Body of pancreas (tissue), 4 donors: ENCODE results near the gene MYO1B. TPM values are rescaled to one million over a fixed set of nuclear protein-coding genes. Genes with fewer than 3 reads are reported as not detected.
A peak's percentile ranks its signal among the peaks of the same experiment; 100 is the strongest.

Experiments
- ATAC-seq: fragments of 150-250 bp; one replicate; pipeline ENCODE4 v1.9.1; 2016
- DNase-seq, 4 donors: peaks; one replicate each; pipeline ENCODE4 v3.0.0-alpha.2; 2019
- H3K27ac ChIP-seq, 4 donors: fragments of 200-600 bp; sonication (generic); 1 replicate in 3 of 4; 2 replicates in 1 of 4; pipeline versions ENCODE4 v1.5.1 to v1.6.1; 2016 to 2019; ENCODE audit warnings: mild to moderate bottlenecking in 1 of 4, mixed read lengths in 1 of 4, moderate library complexity in 1 of 4
- H3K27me3 ChIP-seq, 2 donors: fragments of 200-600 bp; sonication (generic); one replicate each; pipeline ENCODE4 v1.6.0; 2016; ENCODE audit warnings: mild to moderate bottlenecking in 1 of 2
- H3K36me3 ChIP-seq, 2 donors: fragments of 200-600 bp; sonication (generic); replicated peaks in 1 of 2; 2 replicates each; pipeline ENCODE4 v1.5.1; 2016; ENCODE audit warnings: low read depth in 2 of 2; ENCODE audit not compliant: insufficient read depth in 1 of 2
- H3K4me1 ChIP-seq: fragments of 200-600 bp; sonication (generic); one replicate; pipeline ENCODE4 v1.6.0; 2016
- H3K4me3 ChIP-seq, 2 donors: fragments of 200-600 bp; sonication (generic); 1 replicate in 1 of 2; 2 replicates in 1 of 2; pipeline ENCODE4 v1.5.1; 2016 to 2019
- H3K9me3 ChIP-seq, 3 donors: fragments of 200-600 bp; sonication (generic); 1 replicate in 2 of 3; 2 replicates in 1 of 3; pipeline ENCODE4 v1.5.1; 2016
- CTCF ChIP-seq, 7 experiments: fragments of 450-650 bp in 4 of 7; fragments of 200-600 bp in 3 of 7; sonication (generic) in 3 of 7; IDR thresholded peaks; one replicate each; pipeline ENCODE4 v1.5.1; 2016 to 2019; ENCODE audit warnings: antibody characterized with exemption in 7 of 7
- POLR2A ChIP-seq, 3 donors: fragments of 450-650 bp; IDR thresholded peaks; one replicate each; pipeline ENCODE4 v1.6.1; 2016; ENCODE audit warnings: antibody characterized with exemption in 3 of 3, mild to moderate bottlenecking in 2 of 3
- WGBS, 2 donors: methylation state at CpG; one replicate each; pipeline ENCODE4 v1.1.5; 2017; 5-methylcytosine and 5-hydroxymethylcytosine counted together
- intact Hi-C: fragments of 100-400 bp; cut with DNase I; formaldehyde crosslinking; loops from one replicate; pipeline ENCODE4 v1.15.1; 2023
- total RNA-seq, 2 donors: library from RNA; depleted of rRNA; stranded (reverse); fragments of >200 nt; gene quantifications; one replicate each; pipeline ENCODE4 v1.1.0, GENCODE V29; 2016

MYO1B gene
- total RNA-seq, 2 donors from 2014 or later = 68.0 to 77.8 TPM

GRCh38 chr2:191200910-191201309 is 44.3 kb upstream of the MYO1B start:
- DNase-seq (no peak), ATAC-seq (no peak)
- Histone ChIP-seq H3K36me3 (no peaks in the 10 kb centered on the region), H3K4me1 (peaks cover 11% of the 10 kb centered on the region), H3K4me3 (no peak overlapping the region), H3K27ac (no peak overlapping the region), H3K27me3 (no peaks in the 10 kb centered on the region), H3K9me3 (no peaks in the 10 kb centered on the region)
- no peak for TF ChIP-seq CTCF (IDR thresholded peaks at IDR 0.05)
- no peak for TF ChIP-seq POLR2A (IDR thresholded peaks at IDR 0.05)
- intact Hi-C loops = no loop called here
- WGBS, 2 donors = 76 to 96% methylated on average over 1 of the region's 1 CpG

DNA sequence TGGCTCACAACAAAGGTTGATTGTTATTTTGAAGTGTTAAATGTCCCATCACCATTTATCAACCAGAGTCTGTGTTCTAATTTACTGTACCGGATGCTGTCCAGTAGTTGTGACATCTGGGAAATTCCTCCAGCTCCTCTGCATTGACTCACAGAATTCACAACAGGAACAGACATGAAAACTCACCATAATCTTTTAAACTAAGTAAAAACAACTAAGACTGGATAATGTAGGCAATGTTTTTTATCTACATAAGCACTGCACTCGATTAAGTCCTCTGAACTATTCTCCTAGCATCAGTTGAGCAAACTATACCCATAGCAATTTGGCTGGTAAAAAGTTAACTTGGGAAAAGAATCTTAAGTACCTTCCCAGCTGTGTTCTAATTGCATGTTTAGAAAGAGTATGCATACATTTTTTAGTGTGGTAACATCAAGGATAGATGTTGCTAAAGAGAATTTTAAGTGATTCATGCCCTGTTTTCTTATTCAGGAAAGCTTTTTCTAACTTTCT is 42.9 kb upstream of the MYO1B start:
- TF ChIP-seq POLR2A (IDR thresholded peaks at IDR 0.05) (no peak), CTCF (IDR thresholded peaks at IDR 0.05) (no peak)
- H3K27me3 ChIP-seq = no peaks in the 10 kb centered on the region
- ATAC-seq (peak; percentile 69), DNase-seq (peak in 1 of 4 donors; percentile 38)
- H3K4me3 ChIP-seq = no peak overlapping the region
- intact Hi-C loops = no loop called here
- peak overlapping the region in 3 of 4 donors; percentile 59 to 77 (median 65) for H3K27ac ChIP-seq
- 30 to 32% methylated on average over 2 of the region's 2 CpGs for WGBS, 2 donors
- no peaks in the 10 kb centered on the region for H3K36me3 ChIP-seq
- H3K4me1 ChIP-seq = peaks cover 11% of the 10 kb centered on the region
- no peaks in the 10 kb centered on the region for H3K9me3 ChIP-seq

- Histone ChIP-seq H3K27me3 (no peaks in the 10 kb centered on the region), H3K36me3 (no peaks in the 10 kb centered on the region), H3K4me1 (peaks cover 11% of the 10 kb centered on the region), H3K27ac (peak overlapping the region in 3 of 4 donors; percentile 59 to 77 (median 65)), H3K9me3 (no peaks in the 10 kb centered on the region), H3K4me3 (no peak overlapping the region)
- no peak for TF ChIP-seq CTCF (IDR thresholded peaks at IDR 0.05)
- no peak for TF ChIP-seq POLR2A (IDR thresholded peaks at IDR 0.05)
- peak; percentile 62 for ATAC-seq
- peak in 3 of 4 donors; percentile 16 to 46 (median 29) for DNase-seq
- 38 to 55% methylated on average over 5 of the region's 5 CpGs for WGBS, 2 donors
- intact Hi-C loops = no loop called here
Measured at GRCh38 chr2:191202881-191203397, 42.3 kb upstream of the MYO1B start.

DNA sequence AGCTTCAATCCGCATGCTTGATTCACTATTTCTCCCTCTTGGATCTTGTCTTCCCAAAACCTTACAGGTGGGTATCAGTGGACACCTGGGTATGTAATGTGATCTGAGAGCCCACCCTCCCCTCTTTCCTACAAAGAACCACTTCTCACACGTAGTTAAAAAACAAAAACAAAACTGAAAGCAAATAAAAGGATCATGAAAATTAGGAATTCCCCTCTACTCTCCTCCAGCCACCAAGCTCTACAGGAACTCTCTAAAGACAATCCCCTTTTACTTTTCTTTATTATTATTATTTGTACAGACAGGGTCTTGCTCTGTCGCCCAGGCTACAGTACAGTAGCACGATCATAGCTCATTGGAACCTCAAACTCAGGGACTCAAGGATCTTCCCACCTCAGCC is 40.8 kb upstream of the MYO1B start:
- Histone ChIP-seq H3K27ac (peak overlapping the region in 1 of 4 donors; percentile 50), H3K36me3 (no peaks in the 10 kb centered on the region), H3K4me1 (peaks cover 11% of the 10 kb centered on the region), H3K4me3 (no peak overlapping the region), H3K9me3 (no peaks in the 10 kb centered on the region), H3K27me3 (no peaks in the 10 kb centered on the region)
- 79% methylated on average over 4 of the region's 4 CpGs for WGBS, 2 donors
- DNase-seq = no peak
- TF ChIP-seq CTCF (IDR thresholded peaks at IDR 0.05) = no peak
- no peak for TF ChIP-seq POLR2A (IDR thresholded peaks at IDR 0.05)
- ATAC-seq = no peak
- intact Hi-C loops = no loop called here
